Measurements from ENCODE around the gene EIF2B5.

Gene EIF2B5

DNA sequence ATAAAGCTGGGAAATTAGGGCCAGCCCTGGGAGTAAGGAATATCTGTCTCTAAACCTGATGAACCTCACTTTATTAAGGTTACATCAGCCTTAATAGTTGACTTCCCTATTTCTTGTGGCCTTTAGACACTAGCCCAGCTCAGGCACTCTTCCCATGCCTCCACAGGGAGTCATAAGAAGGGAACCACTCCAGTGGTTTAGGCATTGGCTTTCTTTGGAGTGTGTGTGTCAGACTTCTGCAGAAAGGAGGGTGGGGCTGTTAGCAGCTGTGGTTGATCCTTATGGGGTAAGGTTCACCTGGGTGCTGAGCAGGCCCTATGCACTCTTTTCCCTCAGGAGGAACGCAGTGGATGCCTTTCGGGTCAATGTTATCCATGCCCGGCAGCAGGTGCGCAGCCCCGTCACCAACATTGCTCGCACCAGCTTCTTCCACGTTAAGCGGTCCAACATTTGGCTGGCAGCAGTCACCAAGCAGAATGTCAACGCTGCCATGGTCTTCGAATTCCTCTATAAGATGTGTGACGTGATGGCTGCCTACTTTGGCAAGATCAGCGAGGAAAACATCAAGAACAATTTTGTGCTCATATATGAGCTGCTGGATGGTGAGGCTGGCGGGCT lies 43.5 kb downstream of the EIF2B5 start:
- peaks cover 66% of the 10 kb centered on the region for H3K36me3 ChIP-seq (replicated peaks)
- no peak overlapping the region for H3K27ac ChIP-seq
- TF ChIP-seq, protein P1, sequence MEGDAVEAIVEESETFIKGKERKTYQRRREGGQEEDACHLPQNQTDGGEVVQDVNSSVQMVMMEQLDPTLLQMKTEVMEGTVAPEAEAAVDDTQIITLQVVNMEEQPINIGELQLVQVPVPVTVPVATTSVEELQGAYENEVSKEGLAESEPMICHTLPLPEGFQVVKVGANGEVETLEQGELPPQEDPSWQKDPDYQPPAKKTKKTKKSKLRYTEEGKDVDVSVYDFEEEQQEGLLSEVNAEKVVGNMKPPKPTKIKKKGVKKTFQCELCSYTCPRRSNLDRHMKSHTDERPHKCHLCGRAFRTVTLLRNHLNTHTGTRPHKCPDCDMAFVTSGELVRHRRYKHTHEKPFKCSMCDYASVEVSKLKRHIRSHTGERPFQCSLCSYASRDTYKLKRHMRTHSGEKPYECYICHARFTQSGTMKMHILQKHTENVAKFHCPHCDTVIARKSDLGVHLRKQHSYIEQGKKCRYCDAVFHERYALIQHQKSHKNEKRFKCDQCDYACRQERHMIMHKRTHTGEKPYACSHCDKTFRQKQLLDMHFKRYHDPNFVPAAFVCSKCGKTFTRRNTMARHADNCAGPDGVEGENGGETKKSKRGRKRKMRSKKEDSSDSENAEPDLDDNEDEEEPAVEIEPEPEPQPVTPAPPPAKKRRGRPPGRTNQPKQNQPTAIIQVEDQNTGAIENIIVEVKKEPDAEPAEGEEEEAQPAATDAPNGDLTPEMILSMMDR (IDR thresholded peaks at IDR 0.05; ENCODE audit: low read depth, low read length, missing control alignments) = no peak
- DNase-seq = no peak
- H3K27me3 ChIP-seq (replicated peaks) = no peaks in the 10 kb centered on the region
- in situ Hi-C loops (cut with HindIII; ENCODE audit: low pct_ligation_motif_present, low sequenced_read_pairs) = no loop called here
- H3K4me3 ChIP-seq (ENCODE audit: low read depth, low read length) = no peak overlapping the region

DNA sequence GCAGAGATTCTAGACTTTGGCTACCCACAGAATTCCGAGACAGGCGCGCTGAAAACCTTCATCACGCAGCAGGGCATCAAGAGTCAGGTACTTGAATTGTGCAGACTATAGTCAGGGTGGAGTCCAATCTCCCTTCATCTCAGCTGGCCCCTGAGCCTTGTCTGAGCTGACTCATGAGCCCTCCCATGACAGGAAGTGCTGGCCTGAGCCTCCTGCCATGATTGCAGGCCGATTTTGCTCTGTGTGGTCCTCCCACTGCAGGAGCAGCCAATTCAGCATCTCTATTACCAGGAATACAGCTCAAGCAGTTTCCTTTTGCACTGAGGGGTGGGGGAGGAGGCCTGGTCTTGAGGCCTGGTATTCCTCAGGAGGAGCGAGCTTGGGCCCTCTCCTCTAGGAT lies 45.0 kb downstream of the EIF2B5 start:
- no peak overlapping the region for H3K4me3 ChIP-seq (ENCODE audit: low read depth, low read length)
- peak overlapping the region; percentile 6 for H3K27ac ChIP-seq
- H3K36me3 ChIP-seq (replicated peaks) = peaks cover 76% of the 10 kb centered on the region
- in situ Hi-C loops (cut with HindIII; ENCODE audit: low pct_ligation_motif_present, low sequenced_read_pairs) = no loop called here
- peak; percentile 62 for DNase-seq
- H3K27me3 ChIP-seq (replicated peaks) = no peaks in the 10 kb centered on the region
- TF ChIP-seq, protein P1 (IDR thresholded peaks at IDR 0.05; ENCODE audit: low read depth, low read length, missing control alignments) = no peak

DNA sequence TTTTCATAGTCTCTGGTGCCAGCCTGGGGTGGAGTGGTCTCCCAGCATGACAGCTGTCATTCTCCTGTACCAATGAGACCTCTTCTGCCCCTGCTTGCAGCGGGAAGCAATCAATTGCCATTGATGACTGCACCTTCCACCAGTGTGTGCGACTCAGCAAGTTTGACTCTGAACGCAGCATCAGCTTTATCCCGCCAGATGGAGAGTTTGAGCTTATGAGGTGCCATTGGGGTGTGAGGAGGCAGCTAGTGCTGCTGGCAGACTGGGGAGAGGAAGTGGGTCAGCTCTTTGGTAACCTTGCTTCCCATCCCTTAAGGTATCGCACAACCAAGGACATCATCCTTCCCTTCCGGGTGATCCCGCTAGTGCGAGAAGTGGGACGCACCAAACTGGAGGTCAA lies 46.4 kb downstream of the EIF2B5 start:
- H3K4me3 ChIP-seq (ENCODE audit: low read depth, low read length) = no peak overlapping the region
- no peaks in the 10 kb centered on the region for H3K27me3 ChIP-seq (replicated peaks)
- H3K27ac ChIP-seq = no peak overlapping the region
- in situ Hi-C loops (cut with HindIII; ENCODE audit: low pct_ligation_motif_present, low sequenced_read_pairs) = no loop called here
- peaks cover 76% of the 10 kb centered on the region for H3K36me3 ChIP-seq (replicated peaks)
- DNase-seq = no peak
- TF ChIP-seq, protein P1 (IDR thresholded peaks at IDR 0.05; ENCODE audit: low read depth, low read length, missing control alignments) = no peak

DNA sequence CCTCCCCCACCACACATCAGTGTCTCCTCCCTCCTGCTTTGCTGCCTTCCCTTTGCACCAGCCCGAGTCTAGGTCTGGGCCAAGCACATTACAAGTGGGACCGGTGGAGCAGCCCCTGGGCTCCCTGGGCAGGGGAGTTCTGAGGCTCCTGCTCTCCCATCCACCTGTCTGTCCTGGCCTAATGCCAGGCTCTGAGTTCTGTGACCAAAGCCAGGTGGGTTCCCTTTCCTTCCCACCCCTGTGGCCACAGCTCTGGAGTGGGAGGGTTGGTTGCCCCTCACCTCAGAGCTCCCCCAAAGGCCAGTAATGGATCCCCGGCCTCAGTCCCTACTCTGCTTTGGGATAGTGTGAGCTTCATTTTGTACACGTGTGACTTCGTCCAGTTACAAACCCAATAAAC lies 48.5 kb downstream of the EIF2B5 start:
- DNase-seq = no peak
- TF ChIP-seq, protein P1 (IDR thresholded peaks at IDR 0.05; ENCODE audit: low read depth, low read length, missing control alignments) = no peak
- peaks cover 70% of the 10 kb centered on the region for H3K36me3 ChIP-seq (replicated peaks)
- in situ Hi-C loops (cut with HindIII; ENCODE audit: low pct_ligation_motif_present, low sequenced_read_pairs) = no loop called here
- H3K4me3 ChIP-seq (ENCODE audit: low read depth, low read length) = no peak overlapping the region
- H3K27me3 ChIP-seq (replicated peaks) = no peaks in the 10 kb centered on the region
- H3K27ac ChIP-seq = no peak overlapping the region

DNA sequence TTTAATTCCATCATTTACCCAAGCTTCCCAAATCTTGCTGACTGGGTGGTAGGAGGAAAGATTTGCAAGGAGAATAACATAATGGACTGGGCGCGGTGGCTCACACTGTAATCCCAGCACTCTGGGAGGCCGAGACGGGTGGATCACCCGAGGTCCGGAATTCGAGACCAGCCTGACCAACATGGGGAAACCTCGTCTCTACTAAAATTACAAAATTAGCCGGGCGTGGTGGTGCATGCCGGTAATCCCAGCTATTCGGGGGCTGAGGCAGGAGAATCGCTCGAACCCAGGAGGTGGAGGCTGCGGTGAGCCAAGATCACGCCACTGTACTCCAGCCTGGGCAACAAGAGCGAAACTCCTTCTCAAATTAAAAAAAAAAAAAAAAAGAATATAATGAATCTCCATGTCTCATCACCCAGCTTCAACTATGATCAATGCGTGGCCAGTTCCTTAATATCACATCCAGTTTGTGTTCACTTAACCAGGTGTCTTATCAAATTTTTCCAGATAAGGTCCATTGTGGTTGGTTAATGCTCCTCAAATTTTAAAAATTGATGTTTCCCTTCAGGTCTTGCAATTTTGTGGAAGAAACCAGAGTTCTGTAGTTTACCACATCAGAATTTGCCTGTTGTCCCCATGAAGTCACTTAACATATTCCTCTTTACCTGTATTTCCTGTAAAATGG lies 49.5 kb downstream of the EIF2B5 start:
- peaks cover 72% of the 10 kb centered on the region for H3K36me3 ChIP-seq (replicated peaks)
- no peaks in the 10 kb centered on the region for H3K27me3 ChIP-seq (replicated peaks)
- TF ChIP-seq, protein P1 (IDR thresholded peaks at IDR 0.05; ENCODE audit: low read depth, low read length, missing control alignments) = no peak
- no peak for DNase-seq
- in situ Hi-C loops (cut with HindIII; ENCODE audit: low pct_ligation_motif_present, low sequenced_read_pairs) = no loop called here
- no peak overlapping the region for H3K4me3 ChIP-seq (ENCODE audit: low read depth, low read length)
- peak overlapping the region; percentile 67 for H3K27ac ChIP-seq
